ENCODE data around the gene PRKCE. TPM values are rescaled to one million over a fixed set of nuclear protein-coding genes. Genes with fewer than 3 reads are reported as not detected.

PRKCE gene
- total RNA-seq, 2 experiments from 2014 or later, result 7.0 to 7.3 TPM

GRCh38 chr2:46118656-46119371 is 467.3 kb downstream of the PRKCE start:
- ChIA-PET POLR2A (no interaction called here), CTCF (interaction anchor here (0.6 kb wide), 1 partner anchor 504 kb away, joined by 3 read pairs; no protein-coding TSS in a partner anchor)

- ChIA-PET POLR2A (no interaction called here), CTCF (interaction anchor here (0.6 kb wide), 1 partner anchor 503 kb away, joined by 3 read pairs; no protein-coding TSS in a partner anchor)
Measured at GRCh38 chr2:46119453-46119852, 468.0 kb downstream of the PRKCE start.

DNA sequence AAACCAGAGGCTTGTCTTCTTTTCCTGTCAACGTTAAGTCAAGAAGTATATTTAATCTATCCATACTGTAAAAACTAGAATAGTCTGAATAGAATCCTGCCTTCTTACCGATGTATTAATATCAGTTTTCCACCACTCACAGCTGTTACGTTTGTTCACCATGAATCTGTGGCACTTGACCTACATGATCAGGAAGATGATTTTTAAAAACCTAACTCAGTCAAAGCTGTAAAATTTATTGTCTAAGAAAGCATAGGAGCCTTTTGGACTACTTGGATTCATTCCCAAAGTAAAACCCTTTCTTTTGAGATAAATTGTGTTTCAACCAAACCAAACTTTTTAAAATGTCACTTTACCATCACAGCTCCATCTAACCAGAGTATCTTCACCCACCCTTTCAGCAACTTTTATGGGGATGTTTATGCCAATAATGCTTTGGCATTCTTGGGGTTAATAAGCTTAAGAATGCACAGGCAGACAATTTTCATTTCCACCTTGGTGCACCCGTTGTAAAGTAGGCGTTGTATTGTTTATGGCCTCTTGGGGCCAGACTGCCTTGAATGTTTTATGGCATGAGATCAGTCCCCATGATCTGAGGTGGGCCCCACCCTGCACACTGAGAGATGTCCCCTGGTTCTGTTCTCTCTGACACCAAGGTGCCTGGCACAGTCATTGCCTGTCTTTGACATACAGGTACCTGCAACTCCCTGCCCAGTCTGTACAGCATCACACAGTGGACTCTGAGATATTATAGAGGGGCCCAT is 469.5 kb downstream of the PRKCE start:
- POLR2A ChIA-PET, result interaction anchor here (0.6 kb wide), 1 partner anchor 258 kb away, joined by 3 read pairs; no protein-coding TSS in a partner anchor

DNA sequence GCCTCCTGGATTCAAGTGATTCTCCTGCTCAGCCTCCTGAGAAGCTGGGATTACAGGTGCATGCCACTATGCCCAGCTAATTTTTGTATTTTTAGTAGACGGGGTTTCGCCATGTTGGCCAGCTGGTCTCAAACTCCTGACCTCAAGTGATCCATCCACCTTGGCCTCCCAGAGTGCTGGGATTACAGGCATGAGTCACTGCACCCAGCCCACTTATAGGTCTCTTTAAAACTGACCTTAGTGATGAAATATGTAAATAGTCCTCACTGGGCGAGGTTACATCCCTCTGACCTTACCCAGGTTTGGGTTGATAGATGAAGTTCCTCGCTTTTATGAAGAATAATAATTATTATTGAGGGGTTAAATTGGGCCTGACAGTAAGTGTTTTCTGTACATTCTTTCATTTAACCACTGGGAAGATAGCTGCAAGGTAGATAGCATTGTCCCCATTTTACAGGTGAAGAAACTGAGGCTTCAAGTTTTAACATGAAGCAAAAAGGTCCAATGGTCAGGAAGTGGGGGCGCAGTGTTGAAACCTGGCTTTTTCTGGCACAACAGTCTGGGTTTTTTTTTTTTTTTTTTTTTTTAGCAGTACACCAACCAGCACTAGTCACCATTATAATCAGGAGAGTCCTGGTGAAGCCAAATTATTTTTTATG is 471.0 kb downstream of the PRKCE start:
- CTCF ChIA-PET, result interaction anchor here (0.7 to 0.9 kb wide), 2 partner anchors 46 to 95 kb away, joined by 3 read pairs; no protein-coding TSS in a partner anchor
- POLR2A ChIA-PET, result no interaction called here

More for the DNA sequence above, 469.5 kb downstream of the PRKCE start:
- CTCF ChIA-PET, result no interaction called here

- ChIA-PET POLR2A (no interaction called here), CTCF (interaction anchor here (0.6 to 0.9 kb wide), 3 partner anchors 47 to 513 kb away, joined by 3 to 4 read pairs (median 3); no protein-coding TSS in a partner anchor)
Measured at GRCh38 chr2:46123013-46123412, 471.5 kb downstream of the PRKCE start.

DNA sequence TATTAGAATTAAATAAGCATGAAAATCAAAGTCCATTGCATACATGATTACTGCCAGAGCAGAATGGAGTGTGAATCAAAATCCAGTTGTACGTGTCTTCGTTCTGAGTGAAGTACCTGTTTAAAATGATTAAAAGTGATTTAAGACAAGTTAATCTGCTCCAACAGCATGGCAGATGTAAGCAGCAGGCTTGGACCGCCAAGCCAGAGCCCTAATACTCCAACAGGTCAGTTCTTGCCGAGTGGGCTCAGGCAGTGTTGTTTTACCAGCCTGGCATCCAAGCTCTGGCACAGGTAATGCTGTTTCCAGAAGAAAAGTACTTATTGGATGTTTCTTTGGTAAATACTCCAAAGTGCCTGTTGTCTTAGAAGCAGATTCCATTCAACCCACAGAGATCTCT is 474.3 kb downstream of the PRKCE start:
- ChIA-PET CTCF (no interaction called here), POLR2A (no interaction called here)

DNA sequence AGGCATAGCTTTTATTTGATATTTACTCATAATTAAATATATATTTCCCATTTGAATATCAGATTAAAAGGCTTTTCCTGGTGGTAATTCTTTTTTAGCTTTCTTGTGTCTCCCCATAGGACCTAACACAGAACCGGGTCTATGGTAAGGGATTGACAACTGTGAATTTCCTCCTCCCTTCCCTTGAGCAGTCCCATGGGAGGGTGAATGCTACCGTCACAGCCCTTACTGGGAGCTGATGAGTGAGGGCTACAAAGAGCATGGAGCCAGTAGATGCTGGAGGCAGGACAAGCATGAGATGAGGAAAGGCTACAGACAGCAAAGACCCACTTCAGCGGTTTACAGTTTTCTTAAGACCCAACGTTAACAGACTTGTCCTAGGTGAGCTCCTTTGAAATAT is 475.1 kb downstream of the PRKCE start:
- ChIA-PET POLR2A (no interaction called here), CTCF (no interaction called here)

DNA sequence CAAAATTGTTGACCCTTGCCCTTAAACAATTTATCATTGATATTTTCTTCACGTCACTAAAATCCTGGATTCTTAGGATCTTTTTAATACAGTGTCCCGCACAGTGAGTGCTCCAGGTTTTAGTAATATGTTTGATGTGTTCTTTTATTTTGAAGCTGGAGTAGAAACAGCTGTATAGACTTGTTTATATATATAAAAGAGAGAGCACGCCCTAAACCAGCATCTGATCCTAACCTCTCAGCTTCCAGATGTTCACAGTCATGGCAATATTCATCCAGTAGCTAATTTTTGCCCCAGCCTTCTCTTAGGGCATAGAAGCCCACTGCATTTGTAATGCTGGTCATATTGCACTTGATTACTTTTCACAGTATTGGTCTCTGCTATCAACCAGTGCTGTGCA is 475.7 kb downstream of the PRKCE start:
- ChIA-PET POLR2A (no interaction called here), CTCF (no interaction called here)

DNA sequence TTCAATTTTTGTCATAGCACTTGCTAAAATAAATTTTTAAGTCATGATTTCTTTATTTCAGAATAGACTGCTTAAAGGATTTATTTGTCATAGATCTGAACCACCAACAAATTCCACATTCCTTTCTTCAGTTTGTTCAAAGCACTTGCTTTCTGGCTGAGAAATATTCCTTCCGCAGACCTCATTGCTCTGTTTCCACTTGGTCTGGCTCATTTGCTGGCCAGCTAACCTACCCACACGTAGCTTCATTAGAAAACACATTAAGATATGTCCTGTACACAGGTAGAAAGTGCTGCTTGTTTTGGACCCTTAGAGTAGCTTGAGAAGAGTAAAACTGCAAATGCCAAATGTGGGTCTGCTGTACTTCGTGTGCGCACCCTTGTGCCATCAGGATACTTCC is 479.0 kb downstream of the PRKCE start:
- ChIA-PET POLR2A (no interaction called here), CTCF (no interaction called here)

DNA sequence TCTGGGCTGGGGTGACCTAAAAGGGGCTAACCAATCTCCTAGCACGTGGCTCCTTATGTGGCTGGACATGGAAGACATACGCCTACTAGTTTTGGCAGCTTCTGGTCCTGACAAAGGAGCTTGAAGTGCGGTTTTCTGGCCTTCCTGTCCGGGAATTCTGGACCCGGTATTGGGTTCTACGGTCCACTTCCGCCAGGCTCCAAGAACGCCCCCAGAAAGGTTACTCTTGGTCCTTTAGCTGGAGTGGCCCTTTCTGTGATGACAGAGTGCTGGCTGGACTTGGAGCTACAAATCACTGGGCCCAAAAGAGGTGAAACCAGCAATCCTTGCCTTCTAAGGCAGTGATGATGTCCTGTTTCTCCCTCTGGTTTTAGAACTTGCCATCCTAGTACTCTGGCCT is 481.5 kb downstream of the PRKCE start:
- POLR2A ChIA-PET, result no interaction called here
- CTCF ChIA-PET, result no interaction called here

GRCh38 chr2:46134531-46135227 is 483.2 kb downstream of the PRKCE start:
- ChIA-PET CTCF (no interaction called here), POLR2A (no interaction called here)

DNA sequence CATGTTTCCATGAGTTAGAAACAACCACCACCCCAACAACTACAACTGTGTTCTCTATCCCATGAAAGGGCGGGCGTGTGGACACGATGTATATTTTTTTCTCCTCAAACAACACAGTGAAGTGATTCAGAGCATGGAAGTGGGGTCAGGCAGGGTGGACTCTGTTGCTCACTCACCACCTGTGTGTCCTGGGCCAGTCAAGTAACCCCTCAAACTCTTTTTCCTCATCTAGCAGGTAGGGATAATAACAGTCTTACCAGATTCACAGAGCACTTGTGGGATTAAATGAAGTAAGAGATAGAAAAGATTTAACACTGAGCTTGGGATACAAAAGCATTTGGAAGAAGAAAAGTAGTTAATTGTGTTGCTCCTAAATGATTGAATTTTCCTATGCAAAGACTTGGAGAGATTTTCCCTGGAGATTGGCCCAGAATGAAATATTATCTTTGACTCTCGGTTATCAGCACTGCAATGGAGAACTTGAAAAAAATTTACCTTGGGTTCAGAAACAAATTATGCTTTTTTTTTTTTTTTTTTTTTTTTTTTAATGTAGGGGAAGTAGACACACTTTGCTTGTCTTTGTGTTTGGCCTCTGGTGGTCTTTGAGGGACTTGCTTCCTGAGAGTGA is 483.9 kb downstream of the PRKCE start:
- CTCF ChIA-PET, result no interaction called here
- POLR2A ChIA-PET, result no interaction called here

- CTCF ChIA-PET, result no interaction called here
- POLR2A ChIA-PET, result no interaction called here
Measured at GRCh38 chr2:46135958-46136357, 484.5 kb downstream of the PRKCE start.

- POLR2A ChIA-PET, result no interaction called here
- CTCF ChIA-PET, result no interaction called here
Measured at GRCh38 chr2:46136481-46136880, 485.0 kb downstream of the PRKCE start.

DNA sequence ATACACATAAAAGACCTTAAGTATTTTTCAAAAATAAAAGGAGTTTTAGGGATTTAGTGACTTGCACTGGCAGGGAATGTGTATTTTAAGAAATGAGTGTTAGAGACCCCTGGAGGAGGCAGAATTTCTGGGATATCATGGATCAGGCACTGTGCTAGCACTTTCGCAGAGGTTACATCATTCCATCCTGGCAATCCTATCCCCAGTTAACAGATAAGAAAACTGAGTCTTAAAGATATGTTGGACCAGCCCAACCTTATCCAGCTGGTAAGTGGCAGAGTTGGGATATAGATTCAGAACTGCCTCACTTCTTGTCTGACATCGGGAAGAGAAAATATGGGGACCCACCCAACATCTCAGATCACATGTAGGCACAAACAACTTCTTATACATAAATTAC is 485.5 kb downstream of the PRKCE start:
- ChIA-PET POLR2A (no interaction called here), CTCF (no interaction called here)

GRCh38 chr2:46142546-46143428 is 491.3 kb downstream of the PRKCE start:
- ChIA-PET CTCF (no interaction called here), POLR2A (no interaction called here)

DNA sequence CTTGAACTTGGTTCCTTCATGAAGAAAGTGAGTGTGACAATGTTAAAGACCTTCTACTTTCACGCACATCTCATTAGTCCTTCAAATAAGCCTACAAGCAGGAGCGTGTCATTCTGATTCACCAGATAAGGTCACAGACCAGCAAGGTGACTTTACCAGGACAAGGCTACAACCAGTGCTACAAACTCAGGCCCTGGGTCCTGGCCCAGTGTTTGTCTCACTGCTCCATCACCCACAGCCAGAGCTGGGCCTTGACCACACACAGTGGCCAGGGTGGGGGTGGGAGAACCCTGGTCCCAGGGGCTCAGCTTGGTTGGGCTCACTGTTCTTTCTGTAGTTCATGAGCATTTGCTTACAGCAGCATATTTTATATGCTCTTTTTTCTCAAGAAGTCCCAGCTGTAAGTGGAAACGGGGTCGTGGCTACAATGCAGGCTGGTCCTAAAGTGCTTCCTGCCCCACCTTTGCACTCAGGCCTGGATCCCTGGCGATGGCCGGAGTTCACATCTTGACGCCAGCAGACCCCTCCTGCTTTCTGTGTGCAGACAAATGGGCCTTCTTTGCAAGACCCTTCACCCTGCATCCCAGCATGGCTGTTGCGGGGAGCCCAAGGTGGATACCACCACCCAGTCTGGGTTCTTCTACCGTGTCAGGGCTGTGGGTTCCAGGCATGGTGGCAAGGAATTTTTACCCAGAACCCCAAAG is 492.1 kb downstream of the PRKCE start:
- ChIA-PET POLR2A (no interaction called here), CTCF (interaction anchor here (1.0 to 1.5 kb wide), 2 partner anchors 92 to 137 kb away, joined by 3 read pairs; no protein-coding TSS in a partner anchor)
